SK-N-SH (cell line): ENCODE measurements around the gene GPR15LG. TPM values are rescaled to one million over a fixed set of nuclear protein-coding genes. Genes with fewer than 3 reads are reported as not detected.
A peak's percentile ranks its signal among the peaks of the same experiment; 100 is the strongest.
"Not testable (repeated sequence)": the region's sequence is repeated elsewhere in the genome, so short reads cannot be mapped to it uniquely, and the experiment has no call there.

ENCODE experiments used
- CTCF ChIA-PET: fragments of 300-600, 350-600 bp; formaldehyde crosslinking; extraction: SDS; loops from one replicate; lab custom pipeline; 2021; lab: Yijun Ruan, JAX
- POLR2A ChIA-PET: fragments of 350-600 bp; sonication (Branson Sonifier 250); formaldehyde crosslinking; extraction: SDS; loops from one replicate; lab custom pipeline; 2020; ENCODE audit warnings: antibody characterized with exemption, inconsistent platforms; lab: Yijun Ruan, JAX
- DNase-seq: peaks from one replicate; pipeline ENCODE4 v3.0.0; 2012
- H2AFZ ChIP-seq: fragments of 200-600 bp; sonication (generic); 2 replicates; pipeline ENCODE4 v1.8.1; 2016; ENCODE audit warnings: antibody characterized with exemption, mild to moderate bottlenecking, low read depth
- H3F3A ChIP-seq: fragments of 200-600 bp; sonication (generic); replicated peaks from 2 replicates; pipeline ENCODE3; 2016; ENCODE audit warnings: antibody characterized with exemption, mild to moderate bottlenecking; ENCODE audit not compliant: insufficient read depth
- H3K27ac ChIP-seq, 2 experiments: fragments of 200-500 bp in 1 of 2; fragments of 200-600 bp in 1 of 2; sonication (Bioruptor generic) in 1 of 2; sonication (generic), shearing (Covaris generic) in 1 of 2; 2 replicates each; pipeline versions ENCODE4 v1.5.1 to v1.6.1; 2014 to 2016; ENCODE audit warnings: low read depth in 2 of 2, inconsistent platforms in 1 of 2, low read length in 1 of 2, mild to moderate bottlenecking in 1 of 2, mixed read lengths in 1 of 2
- H3K27me3 ChIP-seq: fragments of 200-600 bp; sonication (generic), shearing (Covaris generic); 2 replicates; pipeline ENCODE4 v1.6.1; 2016; ENCODE audit warnings: mixed run types; ENCODE audit not compliant: insufficient read depth
- H3K36me3 ChIP-seq, 2 experiments: fragments of 200-500 bp in 1 of 2; fragments of 200-600 bp in 1 of 2; sonication (Bioruptor generic) in 1 of 2; sonication (generic) in 1 of 2; replicated peaks in 1 of 2; 2 replicates each; pipeline versions ENCODE3 to v1.5.1; 2014 to 2016; ENCODE audit warnings: low read length in 1 of 2, mild to moderate bottlenecking in 1 of 2; ENCODE audit not compliant: insufficient read depth in 2 of 2, control insufficient read depth in 1 of 2
- H3K4me1 ChIP-seq, 2 experiments: fragments of 200-500 bp in 1 of 2; fragments of 200-600 bp in 1 of 2; sonication (Bioruptor generic) in 1 of 2; sonication (generic), shearing (Covaris generic) in 1 of 2; 2 replicates each; pipeline versions ENCODE4 v1.5.1 to v1.6.1; 2014 to 2016; ENCODE audit warnings: low read depth in 1 of 2, low read length in 1 of 2, mixed run types in 1 of 2; ENCODE audit not compliant: insufficient read depth in 2 of 2, control insufficient read depth in 1 of 2
- H3K4me2 ChIP-seq: fragments of 200-600 bp; sonication (generic), shearing (Covaris generic); 2 replicates; pipeline ENCODE4 v1.6.1; 2017; ENCODE audit warnings: mixed run types
- H3K4me3 ChIP-seq, 2 experiments: fragments of 200-500 bp in 1 of 2; fragments of 200-600 bp in 1 of 2; sonication (Bioruptor generic) in 1 of 2; sonication (generic), shearing (Covaris generic) in 1 of 2; 2 replicates each; pipeline versions ENCODE4 v1.5.1 to v1.8.1; 2014 to 2016; ENCODE audit warnings: low read depth in 2 of 2, inconsistent platforms in 1 of 2, low read length in 1 of 2, mild to moderate bottlenecking in 1 of 2, mixed read lengths in 1 of 2, moderate library complexity in 1 of 2
- H3K79me2 ChIP-seq: fragments of 200-600 bp; sonication (generic); 2 replicates; pipeline ENCODE4 v1.8.1; 2017; ENCODE audit warnings: mild to moderate bottlenecking; ENCODE audit not compliant: insufficient read depth
- H3K9ac ChIP-seq: fragments of 200-600 bp; sonication (generic); 2 replicates; pipeline ENCODE4 v1.6.1; 2017; ENCODE audit warnings: mixed run types
- H3K9me2 ChIP-seq: fragments of 200-600 bp; sonication (generic); 2 replicates; pipeline ENCODE4 v1.6.1; 2017; ENCODE audit warnings: mixed run types
- H3K9me3 ChIP-seq: fragments of 200-600 bp; sonication (generic); 2 replicates; pipeline ENCODE4 v1.6.1; 2017; ENCODE audit warnings: mixed run types, mild to moderate bottlenecking, moderate library complexity
- H4K20me1 ChIP-seq: fragments of 200-600 bp; sonication (generic); 2 replicates; pipeline ENCODE4 v1.6.1; 2017; ENCODE audit warnings: mild to moderate bottlenecking, mixed run types; ENCODE audit not compliant: insufficient read depth
- CHD2 ChIP-seq: fragments of 150-350 bp; IDR thresholded peaks from 2 replicates; pipeline ENCODE4 v1.6.1; 2018; ENCODE audit warnings: low read length; ENCODE audit not compliant: partially characterized antibody
- CTCF ChIP-seq: fragments of 200-600 bp; sonication (generic); IDR thresholded peaks from 2 replicates; pipeline ENCODE4 v1.6.1; 2017; ENCODE audit warnings: antibody characterized with exemption, mild to moderate bottlenecking, moderate library complexity
- FOSL2 ChIP-seq: IDR thresholded peaks from 2 replicates; pipeline ENCODE4 v1.4.0; 2012; ENCODE audit warnings: low read depth, mild to moderate bottlenecking, moderate library complexity, borderline replicate concordance
- FOXJ3 ChIP-seq: sonication (generic); formaldehyde crosslinking; IDR thresholded peaks from 2 replicates; pipeline ENCODE4 v1.5.1; 2020; ENCODE audit warnings: mild to moderate bottlenecking, missing genetic modification reagents
- FOXM1 ChIP-seq: IDR thresholded peaks from 2 replicates; pipeline ENCODE4 v1.4.0; 2012; ENCODE audit warnings: low read depth, mild to moderate bottlenecking
- GATA2 ChIP-seq: sonication (generic); formaldehyde crosslinking; IDR thresholded peaks from 2 replicates; pipeline ENCODE4 v1.5.0; 2020; ENCODE audit warnings: mild to moderate bottlenecking, missing genetic modification reagents
- NFIC ChIP-seq: IDR thresholded peaks from 2 replicates; pipeline ENCODE4 v1.4.0; 2012; ENCODE audit warnings: borderline replicate concordance
- POLR2AphosphoS5 ChIP-seq: IDR thresholded peaks from 2 replicates; pipeline ENCODE4 v1.6.1; 2012; ENCODE audit warnings: low read depth, low read length
- RAD21 ChIP-seq: IDR thresholded peaks from 2 replicates; pipeline ENCODE4 v1.6.1; 2012; ENCODE audit warnings: mild to moderate bottlenecking, low read length
- RFX5 ChIP-seq: IDR thresholded peaks from 2 replicates; pipeline ENCODE4 v1.6.1; 2012; ENCODE audit warnings: mild to moderate bottlenecking, improper control_type of control experiment, low read length
- SMC3 ChIP-seq: IDR thresholded peaks from 2 replicates; pipeline ENCODE4 v1.6.1; 2012; ENCODE audit warnings: low read depth, low read length, improper control_type of control experiment
- TAF1 ChIP-seq: IDR thresholded peaks from 2 replicates; pipeline ENCODE4 v1.6.1; 2012; ENCODE audit warnings: low read depth, mild to moderate bottlenecking, low read length, moderate library complexity, borderline replicate concordance
- TCF12 ChIP-seq: IDR thresholded peaks from 2 replicates; pipeline ENCODE4 v1.4.0; 2012
- TEAD4 ChIP-seq: IDR thresholded peaks from 2 replicates; pipeline ENCODE4 v1.4.0; 2012; ENCODE audit warnings: mild to moderate bottlenecking, borderline replicate concordance; ENCODE audit not compliant: insufficient read depth
- YY1 ChIP-seq: IDR thresholded peaks from 2 replicates; pipeline ENCODE4 v1.4.0; 2012; ENCODE audit warnings: low read depth, mild to moderate bottlenecking
- WGBS: methylation state at CpG from one replicate; pipeline ENCODE4 v1.1.6; 2017; ENCODE audit warnings: low lambda C conversion rate; 5-methylcytosine and 5-hydroxymethylcytosine counted together
- polyA plus RNA-seq, 3 experiments: library from polyadenylated mRNA; depleted of rRNA; stranded (reverse); fragments of >200 nt; gene quantifications; 2 replicates each; pipeline ENCODE4 v1.2.3, GENCODE V29; 2012
- TF ChIP-seq, protein P1 (sequence below): IDR thresholded peaks from 2 replicates; pipeline ENCODE4; 2012
- TF ChIP-seq, protein P2 (sequence below): IDR thresholded peaks from 2 replicates; pipeline ENCODE4 v1.6.1; 2012; ENCODE audit warnings: mild to moderate bottlenecking, low read depth, low read length, moderate library complexity

GPR15LG gene
- polyA plus RNA-seq, 1 of the 3 experiments (the other 2 are of a cell fraction): not detected

DNA sequence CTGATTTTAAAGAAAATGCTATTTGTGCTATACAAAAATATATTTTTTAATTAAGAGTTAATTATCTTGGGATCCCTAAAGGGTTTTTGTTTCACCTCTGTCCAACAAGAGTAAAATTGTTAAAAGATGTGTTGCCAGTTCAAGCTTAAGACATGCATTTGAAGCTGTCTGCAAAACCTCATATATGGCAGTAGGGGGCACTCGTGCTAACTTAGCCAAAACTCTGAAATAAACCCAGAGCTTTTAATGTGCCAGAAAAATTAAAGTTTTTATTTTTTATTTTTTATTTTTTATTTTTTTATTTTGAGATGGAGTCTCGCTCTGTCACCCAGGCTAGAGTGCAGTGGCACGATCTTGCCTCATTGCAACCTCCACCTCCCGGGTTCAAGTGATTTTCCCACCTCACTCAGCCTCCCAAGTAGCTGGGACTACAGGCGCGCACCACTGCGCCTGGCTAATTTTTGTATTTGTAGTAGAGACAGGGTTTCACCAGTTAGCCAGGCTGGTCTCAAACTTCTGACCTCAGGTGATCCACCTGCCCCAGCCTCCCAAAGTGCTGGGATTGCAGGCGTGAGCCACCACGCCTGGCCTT, 25.5 kb upstream of the GPR15LG start:
- H3K9me2 ChIP-seq, H3K4me3 ChIP-seq, POLR2A ChIA-PET, H3K79me2 ChIP-seq, H3K27me3 ChIP-seq, H3K27ac ChIP-seq, H4K20me1 ChIP-seq, H3K9me3 ChIP-seq, H2AFZ ChIP-seq, H3K9ac ChIP-seq, H3K4me2 ChIP-seq, H3K4me1 ChIP-seq: not testable (repeated sequence)
- peak; percentile 50 for DNase-seq
- peaks cover 17% of the 10 kb centered on the region for H3F3A ChIP-seq
- peaks cover 75 to 93% of the 10 kb centered on the region in 2 experiments for H3K36me3 ChIP-seq
- WGBS: 85% methylated on average over 9 of the region's 9 CpGs
- CTCF ChIA-PET: interaction anchor here (0.6 to 4.1 kb wide), 29 partner anchors 9 to 1650 kb away, joined by 3 to 72 read pairs (median 5); partner anchors contain the start of genes CDHR1, GHITM and GPR15LG
- peak; percentile 66 for TF ChIP-seq RAD21
- peak; percentile 28; the same call in 1 of the 2 replicates for TF ChIP-seq SMC3
- peak; percentile 68 for TF ChIP-seq CTCF

DNA sequence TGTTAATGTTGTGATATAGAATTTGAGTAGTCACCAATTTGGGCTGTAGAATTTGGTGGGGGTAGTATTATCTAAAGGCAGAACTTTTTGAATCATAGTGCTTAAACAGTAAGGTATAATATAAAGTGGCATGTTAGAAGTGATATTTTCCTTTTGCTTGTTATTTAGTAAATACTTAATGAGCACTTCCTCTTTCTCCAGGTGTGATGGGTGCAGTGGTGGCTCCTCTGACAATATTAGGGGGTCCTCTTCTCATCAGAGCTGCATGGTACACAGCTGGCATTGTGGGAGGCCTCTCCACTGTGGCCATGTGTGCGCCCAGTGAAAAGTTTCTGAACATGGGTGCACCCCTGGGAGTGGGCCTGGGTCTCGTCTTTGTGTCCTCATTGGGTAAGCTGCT, 23.7 kb upstream of the GPR15LG start:
- no peak overlapping the region for H2AFZ ChIP-seq
- 95% methylated on average over 2 of the region's 2 CpGs for WGBS
- H3K27ac ChIP-seq: no peak overlapping the region
- no peak for DNase-seq
- no peak overlapping the region for H3K4me2 ChIP-seq
- peaks cover 16% of the 10 kb centered on the region for H3F3A ChIP-seq
- H3K79me2 ChIP-seq: peaks cover 3% of the 10 kb centered on the region; the same call in 1 of the 2 replicates
- peaks cover 70 to 90% of the 10 kb centered on the region in 2 experiments for H3K36me3 ChIP-seq
- ChIA-PET POLR2A (no interaction called here), CTCF (interaction anchor here (0.7 to 4.1 kb wide), 4 partner anchors 52 to 388 kb away, joined by 3 to 72 read pairs (median 14); no protein-coding TSS in a partner anchor)
- H3K9ac ChIP-seq: no peak overlapping the region
- no peaks in the 10 kb centered on the region for H3K27me3 ChIP-seq
- no peaks in the 10 kb centered on the region for H3K9me2 ChIP-seq
- H3K9me3 ChIP-seq: no peaks in the 10 kb centered on the region
- TF ChIP-seq TEAD4 (no peak), FOXJ3 (CRISPR knock-in tag) (no peak), FOSL2 (no peak), YY1 (no peak), RFX5 (no peak), CHD2 (no peak), POLR2AphosphoS5 (no peak), TCF12 (no peak), RAD21 (no peak), TAF1 (no peak), FOXM1 (no peak), NFIC (no peak), GATA2 (CRISPR knock-in tag) (no peak)
- TF ChIP-seq, protein P1, sequence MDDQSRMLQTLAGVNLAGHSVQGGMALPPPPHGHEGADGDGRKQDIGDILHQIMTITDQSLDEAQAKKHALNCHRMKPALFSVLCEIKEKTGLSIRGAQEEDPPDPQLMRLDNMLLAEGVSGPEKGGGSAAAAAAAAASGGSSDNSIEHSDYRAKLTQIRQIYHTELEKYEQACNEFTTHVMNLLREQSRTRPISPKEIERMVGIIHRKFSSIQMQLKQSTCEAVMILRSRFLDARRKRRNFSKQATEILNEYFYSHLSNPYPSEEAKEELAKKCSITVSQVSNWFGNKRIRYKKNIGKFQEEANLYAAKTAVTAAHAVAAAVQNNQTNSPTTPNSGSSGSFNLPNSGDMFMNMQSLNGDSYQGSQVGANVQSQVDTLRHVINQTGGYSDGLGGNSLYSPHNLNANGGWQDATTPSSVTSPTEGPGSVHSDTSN: no peak
- TF ChIP-seq, protein P2, sequence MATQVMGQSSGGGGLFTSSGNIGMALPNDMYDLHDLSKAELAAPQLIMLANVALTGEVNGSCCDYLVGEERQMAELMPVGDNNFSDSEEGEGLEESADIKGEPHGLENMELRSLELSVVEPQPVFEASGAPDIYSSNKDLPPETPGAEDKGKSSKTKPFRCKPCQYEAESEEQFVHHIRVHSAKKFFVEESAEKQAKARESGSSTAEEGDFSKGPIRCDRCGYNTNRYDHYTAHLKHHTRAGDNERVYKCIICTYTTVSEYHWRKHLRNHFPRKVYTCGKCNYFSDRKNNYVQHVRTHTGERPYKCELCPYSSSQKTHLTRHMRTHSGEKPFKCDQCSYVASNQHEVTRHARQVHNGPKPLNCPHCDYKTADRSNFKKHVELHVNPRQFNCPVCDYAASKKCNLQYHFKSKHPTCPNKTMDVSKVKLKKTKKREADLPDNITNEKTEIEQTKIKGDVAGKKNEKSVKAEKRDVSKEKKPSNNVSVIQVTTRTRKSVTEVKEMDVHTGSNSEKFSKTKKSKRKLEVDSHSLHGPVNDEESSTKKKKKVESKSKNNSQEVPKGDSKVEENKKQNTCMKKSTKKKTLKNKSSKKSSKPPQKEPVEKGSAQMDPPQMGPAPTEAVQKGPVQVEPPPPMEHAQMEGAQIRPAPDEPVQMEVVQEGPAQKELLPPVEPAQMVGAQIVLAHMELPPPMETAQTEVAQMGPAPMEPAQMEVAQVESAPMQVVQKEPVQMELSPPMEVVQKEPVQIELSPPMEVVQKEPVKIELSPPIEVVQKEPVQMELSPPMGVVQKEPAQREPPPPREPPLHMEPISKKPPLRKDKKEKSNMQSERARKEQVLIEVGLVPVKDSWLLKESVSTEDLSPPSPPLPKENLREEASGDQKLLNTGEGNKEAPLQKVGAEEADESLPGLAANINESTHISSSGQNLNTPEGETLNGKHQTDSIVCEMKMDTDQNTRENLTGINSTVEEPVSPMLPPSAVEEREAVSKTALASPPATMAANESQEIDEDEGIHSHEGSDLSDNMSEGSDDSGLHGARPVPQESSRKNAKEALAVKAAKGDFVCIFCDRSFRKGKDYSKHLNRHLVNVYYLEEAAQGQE: no peak
- no peaks in the 10 kb centered on the region for H4K20me1 ChIP-seq
- no peaks in the 10 kb centered on the region for H3K4me1 ChIP-seq
- H3K4me3 ChIP-seq: no peak overlapping the region
